H1 (cell line): Measurements from ENCODE around the gene C11orf42. TPM values are rescaled to one million over a fixed set of nuclear protein-coding genes. Genes with fewer than 3 reads are reported as not detected.

Experiments used
- CHD7 ChIP-seq: fragments of 300-600 bp; sonication (generic); IDR thresholded peaks from 2 replicates; pipeline ENCODE4 v1.7.1; 2012; ENCODE audit warnings: low read length, moderate library complexity, mild to moderate bottlenecking, inconsistent platforms; ENCODE audit not compliant: insufficient replicate concordance
- EZH2 ChIP-seq: fragments of 200-600 bp; sonication (generic); IDR thresholded peaks from 2 replicates; pipeline ENCODE4 v1.7.1; 2012; ENCODE audit warnings: low read depth, mild to moderate bottlenecking, moderate library complexity, low read length, inconsistent platforms; ENCODE audit not compliant: severe bottlenecking
- polyA plus RNA-seq, 7 experiments: library from polyadenylated mRNA; depleted of rRNA in 3 of 7; stranded (reverse) in 5 of 7; unstranded in 2 of 7; fragments of >200 nt in 5 of 7; fragments of 200-250 nt in 2 of 7; gene quantifications; 1 replicate in 5 of 7; 2 replicates in 1 of 7; 4 replicates in 1 of 7; pipeline versions ENCODE4 v1.2.1 to v1.2.3, GENCODE V29; 2011 to 2013; ENCODE audit warnings: missing spikeins in 2 of 7, mixed read lengths in 2 of 7
- total RNA-seq: library from RNA; stranded (reverse); fragmentation: NEBNext Ultra II Directional; extraction: Animal tissue kit (Norgen Biotek cat#: 25700); gene quantifications from 2 replicates; pipeline ENCODE4 v1.2.1, GENCODE V29; 2021

Gene C11orf42
- total and polyA plus RNA-seq, 2 of the 8 experiments (the other 6 are each of a cell fraction or from before 2014, with no cell fraction given) = not detected

- TF ChIP-seq CHD7 = no peak
- TF ChIP-seq EZH2 = no peak
These were observed 29.9 kb upstream of the C11orf42 start (continued) for GRCh38 chr11:6175440-6175839.
